HG03520 (cell line): ENCODE results near the gene WDR31.

Experiments used
- ATAC-seq: cut with Tn5 transposase; IDR thresholded peaks from one replicate; pipeline ENCODE4 v1.9.1; 2021; ENCODE audit warnings: mild to moderate bottlenecking, moderate library complexity; ENCODE audit not compliant: unreplicated experiment

WDR31 gene

GRCh38 chr9:113341712-113342410 lies 1.8 kb upstream of the WDR31 start:
- ATAC-seq = no peak

GRCh38 chr9:113337714-113338113 lies 2.4 kb downstream of the WDR31 start:
- ATAC-seq = no peak

GRCh38 chr9:113331780-113332179 lies 8.3 kb downstream of the WDR31 start:
- no peak for ATAC-seq

GRCh38 chr9:113328045-113328782 lies 11.9 kb downstream of the WDR31 start:
- no peak for ATAC-seq

GRCh38 chr9:113326230-113326629 lies 13.8 kb downstream of the WDR31 start:
- no peak for ATAC-seq

GRCh38 chr9:113322671-113323070 lies 17.4 kb downstream of the WDR31 start:
- ATAC-seq = no peak

- no peak for ATAC-seq
Observed at GRCh38 chr9:113320051-113320450, 20.0 kb downstream of the WDR31 start.

- no peak for ATAC-seq
Observed at GRCh38 chr9:113319054-113319453, 21.0 kb downstream of the WDR31 start.

- ATAC-seq = no peak
Observed at GRCh38 chr9:113317777-113318176, 22.3 kb downstream of the WDR31 start.

- no peak for ATAC-seq
Observed at GRCh38 chr9:113316030-113316429, 24.0 kb downstream of the WDR31 start.

GRCh38 chr9:113315231-113315630 lies 24.8 kb downstream of the WDR31 start:
- no peak for ATAC-seq

GRCh38 chr9:113313261-113313660 lies 26.8 kb downstream of the WDR31 start:
- no peak for ATAC-seq

- no peak for ATAC-seq
Observed at GRCh38 chr9:113311961-113312360, 28.1 kb downstream of the WDR31 start.

GRCh38 chr9:113310538-113310937 lies 29.5 kb downstream of the WDR31 start:
- no peak for ATAC-seq

- no peak for ATAC-seq
Observed at GRCh38 chr9:113309204-113309813, 30.8 kb downstream of the WDR31 start.

- ATAC-seq = no peak
Observed at GRCh38 chr9:113307396-113307975, 32.6 kb downstream of the WDR31 start.

- ATAC-seq = no peak
Observed at GRCh38 chr9:113306566-113306965, 33.5 kb downstream of the WDR31 start.

- no peak for ATAC-seq
Observed at GRCh38 chr9:113302792-113303418, 37.2 kb downstream of the WDR31 start, which contains the start of gene RNF183. RNF183 (minus strand) TSS chr9:113303376; CDS start chr9:113298184, 5,192 bp downstream.

GRCh38 chr9:113301548-113301947 lies 38.5 kb downstream of the WDR31 start:
- no peak for ATAC-seq

- ATAC-seq = no peak
Observed at GRCh38 chr9:113299800-113300292, 40.2 kb downstream of the WDR31 start.
